Frontal cortex (tissue), 4 donors: ENCODE data around the gene PROKR1. TPM values are rescaled to one million over a fixed set of nuclear protein-coding genes. Genes with fewer than 3 reads are reported as not detected.

Experiments used
- DNase-seq, 2 donors: peaks; one replicate each; pipeline ENCODE4 v3.0.0; 2012; ENCODE audit warnings: low spot score in 2 of 2
- FAIRE-seq: peaks from 2 replicates; lab custom pipeline; 2012; peaks lifted over from hg19 to GRCh38; lab: Jason Lieb, UNC
- total RNA-seq: library from RNA; depleted of rRNA; stranded (reverse); fragments of >200 nt; gene quantifications from one replicate; pipeline ENCODE4 v1.2.3, GENCODE V29; 2014
- donor health status: control.
- donor health status: control.
- donor health status: control.

Gene PROKR1
- total RNA-seq, 1 donor from 2014 or later = 0.82 TPM

GRCh38 chr2:68692511-68692910 lies 49.1 kb downstream of the PROKR1 start:
- DNase-seq = no peak
- no peak for FAIRE-seq

GRCh38 chr2:68693951-68694350 lies 50.6 kb downstream of the PROKR1 start:
- no peak for DNase-seq

GRCh38 chr2:68695971-68696370 lies 52.6 kb downstream of the PROKR1 start:
- no peak for DNase-seq
- FAIRE-seq = no peak

More at GRCh38 chr2:68693951-68694350, 50.6 kb downstream of the PROKR1 start:
- FAIRE-seq = no peak

- FAIRE-seq (no peak), DNase-seq (no peak)
Measured at GRCh38 chr2:68696554-68696953, 53.2 kb downstream of the PROKR1 start.

- no peak for FAIRE-seq
- DNase-seq = no peak
Measured at GRCh38 chr2:68698567-68699377, 55.4 kb downstream of the PROKR1 start.

GRCh38 chr2:68700560-68700959 lies 57.2 kb downstream of the PROKR1 start:
- DNase-seq (no peak), FAIRE-seq (no peak)

GRCh38 chr2:68706637-68707036 lies 63.3 kb downstream of the PROKR1 start:
- FAIRE-seq (no peak), DNase-seq (no peak)

Other genes with a start within 250 kb of the PROKR1 start
- 0.82 TPM for gene FBXO48, start 176.3 kb upstream of the PROKR1 start, total RNA-seq
- 11.8 TPM for gene APLF, start 176.0 kb upstream of the PROKR1 start, total RNA-seq
- gene ARHGAP25, start 91.2 kb downstream of the PROKR1 start, total RNA-seq = 1.2 TPM
- not detected for gene BMP10, start 227.8 kb downstream of the PROKR1 start, total RNA-seq